Heart left ventricle (tissue), 16 donors: ENCODE data around the gene RFX7. TPM values are rescaled to one million over a fixed set of nuclear protein-coding genes. Genes with fewer than 3 reads are reported as not detected.

Source experiments
- ATAC-seq, 4 donors: fragments of 200-7000 bp; cut with Tn5 transposase; one replicate each; pipeline ENCODE4 v1.9.1; 2020 to 2022; ENCODE audit warnings: moderate library complexity in 4 of 4, mild to moderate bottlenecking in 3 of 4, moderate number of reproducible peaks in 1 of 4
- DNase-seq, 5 donors: peaks; one replicate each; pipeline ENCODE4 v3.0.0-alpha.2; 2020
- H3K27ac ChIP-seq, 12 donors: fragments of 200-600 bp; sonication (generic) in 4 of 12; one replicate each; pipeline versions ENCODE4 v1.5.0 to v1.8.0; 2016 to 2022; ENCODE audit warnings: mild to moderate bottlenecking in 2 of 12
- H3K27me3 ChIP-seq, 9 donors: fragments of 200-600 bp; sonication (generic) in 2 of 9; one replicate each; pipeline versions ENCODE4 v1.5.1 to v1.8.0; 2016 to 2022; ENCODE audit warnings: mild to moderate bottlenecking in 3 of 9
- H3K36me3 ChIP-seq, 9 donors: fragments of 200-600 bp; sonication (generic) in 2 of 9; one replicate each; pipeline versions ENCODE4 v1.5.0 to v1.8.0; 2018 to 2022; ENCODE audit warnings: mild to moderate bottlenecking in 2 of 9
- H3K4me1 ChIP-seq, 12 donors: fragments of 200-600 bp; sonication (generic) in 4 of 12; one replicate each; pipeline versions ENCODE4 v1.5.0 to v1.8.0; 2016 to 2022; ENCODE audit warnings: mild to moderate bottlenecking in 3 of 12
- H3K4me3 ChIP-seq, 12 donors: fragments of 200-600 bp; sonication (generic) in 4 of 12; one replicate each; pipeline versions ENCODE4 v1.5.0 to v1.8.0; 2017 to 2022; ENCODE audit warnings: mild to moderate bottlenecking in 9 of 12, moderate library complexity in 4 of 12
- H3K9me3 ChIP-seq, 12 donors: fragments of 200-600 bp; sonication (generic) in 4 of 12; one replicate each; pipeline versions ENCODE4 v1.5.0 to v1.8.0; 2016 to 2022; ENCODE audit warnings: mild to moderate bottlenecking in 1 of 12
- POLR2A ChIP-seq, 2 donors: fragments of 450-650 bp; IDR thresholded peaks; one replicate each; pipeline ENCODE4 v1.6.1; 2017; ENCODE audit warnings: antibody characterized with exemption in 2 of 2, mild to moderate bottlenecking in 2 of 2, moderate library complexity in 2 of 2
- WGBS, 4 donors: extraction: QIAGEN DNeasy Blood & Tissue Kit in 2 of 4; methylation state at CpG; one replicate each; pipeline versions ENCODE4 v1.1.5 to v1.1.7; 2013 to 2018; 5-methylcytosine and 5-hydroxymethylcytosine counted together
- intact Hi-C, 10 donors: fragments of 100-400 bp; cut with DNase I; formaldehyde crosslinking; loops; one replicate each; pipeline versions ENCODE4 v1.11.1 to v1.14.2; 2022
- polyA plus RNA-seq, 2 donors: library from polyadenylated mRNA; stranded (reverse); fragments of 200-250 nt; gene quantifications; one replicate each; pipeline ENCODE4 v1.2.3, GENCODE V29; 2013
- total RNA-seq, 9 donors: library from RNA; depleted of rRNA in 2 of 9; stranded (reverse); fragments of >200 nt in 2 of 9; fragmentation: NEBNext Ultra II Directional in 3 of 9; extraction: Animal tissue kit (Norgen Biotek cat#: 25700) in 3 of 9; gene quantifications; one replicate each; pipeline versions ENCODE4 v1.1.0 to v1.2.4, GENCODE V29; 2016 to 2023
- TF ChIP-seq, protein P1 (sequence below), 12 donors: fragments of 200-600 bp; sonication (generic) in 4 of 12; IDR thresholded peaks; one replicate each; pipeline versions ENCODE4 v1.5.0 to v1.8.0; 2018 to 2022; ENCODE audit warnings: antibody characterized with exemption in 12 of 12, mild to moderate bottlenecking in 5 of 12
- donor health status: ischemic (EF 13 %, LVEDD 7.1; RV severe dilation, severe dysfunction).
- donor health status: healthy with polysubstance abuse.
- donor health status: DM: no; HTN: yes; CAD: no.
- donor health status: DM: no; HTN: no; CAD: no.
- donor health status: ischemic (EF 25% LVEDD 6.9; RV normal size, moderate dysfunction).
- donor health status: ischemic (EF 25% LVEDD 5.7; RV mildly dilated, moderate dysfunction).
- donor health status: healthy.
- donor health status: DM: yes; HTN: yes; CAD: no.
- donor health status: ischemic (EF 35%, LVEDD 5.7; RV mildly dilated, moderate dysfunction).
- donor health status: nonischemic (EF 11% LVEDD 7.7; RV severe dilation, severe dysfunction).
- donor health status: DM: yes; HTN: yes; CAD: no.
- donor health status: PGD.
- donor health status: ischemic (EF 29% LVEDD 5.4; RV normal size, mild dysfunction).
- donor health status: nonischemic (EF 23%, LVEDD 6.1; RV moderate dilation, normal function).

The RFX7 gene
- total and polyA plus RNA-seq, 11 donors: 0.91 to 15.2 (median 7.6) TPM

GRCh38 chr15:56076640-56077039 lies 167.0 kb downstream of the RFX7 start:
- H3K4me3 ChIP-seq: no peak overlapping the region
- no peak overlapping the region for H3K27ac ChIP-seq
- WGBS, 4 donors: 49 to 82% (median 57%) methylated on average over 2 of the region's 2 CpGs
- DNase-seq: no peak
- no peaks in the 10 kb centered on the region for H3K4me1 ChIP-seq
- H3K9me3 ChIP-seq: no peaks in the 10 kb centered on the region
- H3K36me3 ChIP-seq: no peaks in the 10 kb centered on the region
- intact Hi-C loops: no loop called here
- no peak for ATAC-seq
- H3K27me3 ChIP-seq: no peaks in the 10 kb centered on the region
- no peak for TF ChIP-seq POLR2A (IDR thresholded peaks at IDR 0.05)
- TF ChIP-seq, protein P1, sequence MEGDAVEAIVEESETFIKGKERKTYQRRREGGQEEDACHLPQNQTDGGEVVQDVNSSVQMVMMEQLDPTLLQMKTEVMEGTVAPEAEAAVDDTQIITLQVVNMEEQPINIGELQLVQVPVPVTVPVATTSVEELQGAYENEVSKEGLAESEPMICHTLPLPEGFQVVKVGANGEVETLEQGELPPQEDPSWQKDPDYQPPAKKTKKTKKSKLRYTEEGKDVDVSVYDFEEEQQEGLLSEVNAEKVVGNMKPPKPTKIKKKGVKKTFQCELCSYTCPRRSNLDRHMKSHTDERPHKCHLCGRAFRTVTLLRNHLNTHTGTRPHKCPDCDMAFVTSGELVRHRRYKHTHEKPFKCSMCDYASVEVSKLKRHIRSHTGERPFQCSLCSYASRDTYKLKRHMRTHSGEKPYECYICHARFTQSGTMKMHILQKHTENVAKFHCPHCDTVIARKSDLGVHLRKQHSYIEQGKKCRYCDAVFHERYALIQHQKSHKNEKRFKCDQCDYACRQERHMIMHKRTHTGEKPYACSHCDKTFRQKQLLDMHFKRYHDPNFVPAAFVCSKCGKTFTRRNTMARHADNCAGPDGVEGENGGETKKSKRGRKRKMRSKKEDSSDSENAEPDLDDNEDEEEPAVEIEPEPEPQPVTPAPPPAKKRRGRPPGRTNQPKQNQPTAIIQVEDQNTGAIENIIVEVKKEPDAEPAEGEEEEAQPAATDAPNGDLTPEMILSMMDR (IDR thresholded peaks at IDR 0.05): no peak

- H3K36me3 ChIP-seq: no peaks in the 10 kb centered on the region
- intact Hi-C loops: no loop called here
- ATAC-seq (no peak), DNase-seq (no peak)
- WGBS, 4 donors: 49 to 57% (median 55%) methylated on average over 5 of the region's 5 CpGs
- H3K27ac ChIP-seq: no peak overlapping the region
- TF ChIP-seq, protein P1 (IDR thresholded peaks at IDR 0.05): no peak
- no peak for TF ChIP-seq POLR2A (IDR thresholded peaks at IDR 0.05)
- no peaks in the 10 kb centered on the region for H3K27me3 ChIP-seq
- H3K9me3 ChIP-seq: no peaks in the 10 kb centered on the region
- H3K4me1 ChIP-seq: no peaks in the 10 kb centered on the region
- no peak overlapping the region for H3K4me3 ChIP-seq
These were observed 169.0 kb downstream of the RFX7 start for GRCh38 chr15:56074481-56075265.

DNA sequence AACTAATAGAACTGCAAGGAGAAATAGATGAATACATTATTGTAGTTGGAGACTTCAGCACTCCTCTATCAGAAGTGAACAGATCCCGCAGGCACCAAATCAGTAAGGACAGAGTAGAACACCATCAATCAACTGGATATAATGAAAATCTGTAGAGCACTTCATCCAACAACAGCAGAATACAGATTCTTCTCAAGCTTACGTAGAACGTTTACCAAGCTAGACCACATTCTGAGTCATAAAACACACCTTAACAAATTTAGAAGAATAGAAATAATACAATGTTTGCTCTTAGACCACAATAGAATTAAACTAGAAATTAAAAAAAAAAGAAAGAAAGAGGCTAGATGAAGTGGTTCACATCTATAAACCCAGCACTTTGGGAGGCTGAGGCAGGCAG lies 179.5 kb downstream of the RFX7 start:
- Histone ChIP-seq H3K4me1 (peaks cover 0 to under 1% (median 0%) of the 10 kb centered on the region in 12 donors), H3K27ac (no peak overlapping the region), H3K9me3 (peaks cover 0 to 8% (median 0%) of the 10 kb centered on the region in 12 donors), H3K4me3 (no peak overlapping the region), H3K27me3 (no peaks in the 10 kb centered on the region), H3K36me3 (no peaks in the 10 kb centered on the region)
- intact Hi-C loops: no loop called here
- 85% methylated on average over 3 of the region's 3 CpGs for WGBS, 4 donors
- DNase-seq (no peak), ATAC-seq (no peak)
- TF ChIP-seq POLR2A (IDR thresholded peaks at IDR 0.05): no peak
- TF ChIP-seq, protein P1 (IDR thresholded peaks at IDR 0.05): no peak

DNA sequence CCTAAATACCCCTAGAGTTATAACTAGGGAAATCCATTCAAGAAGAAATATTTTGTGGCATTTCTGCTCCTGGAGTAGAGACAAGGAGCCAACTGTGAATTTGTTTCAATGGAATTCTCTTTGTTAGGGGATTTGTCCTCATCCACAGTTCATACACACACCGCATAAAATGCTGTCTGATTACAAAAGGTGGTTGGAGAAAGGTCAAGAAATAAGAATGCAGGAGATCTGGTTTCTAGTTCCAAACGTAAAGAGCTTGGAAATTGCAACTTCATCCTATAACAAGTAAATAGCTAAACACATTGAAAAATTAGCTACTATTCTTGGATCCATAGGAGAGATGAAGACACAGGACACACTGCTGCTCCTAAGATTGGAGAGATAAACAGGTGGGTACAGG lies 184.0 kb downstream of the RFX7 start:
- no peak overlapping the region for H3K27ac ChIP-seq
- H3K4me1 ChIP-seq: peaks cover 0 to 5% (median 0%) of the 10 kb centered on the region in 12 donors
- H3K36me3 ChIP-seq: no peaks in the 10 kb centered on the region
- no peaks in the 10 kb centered on the region for H3K27me3 ChIP-seq
- H3K4me3 ChIP-seq: no peak overlapping the region
- no peak for ATAC-seq
- DNase-seq: no peak
- 89 to 92% (median 90%) methylated on average over 2 of the region's 2 CpGs for WGBS, 4 donors
- intact Hi-C loops: no loop called here
- H3K9me3 ChIP-seq: peaks cover 0 to 8% (median 0%) of the 10 kb centered on the region in 12 donors
- TF ChIP-seq POLR2A (IDR thresholded peaks at IDR 0.05): no peak
- TF ChIP-seq, protein P1 (IDR thresholded peaks at IDR 0.05): no peak
